ENCODE measurements around the gene ANKRD40. TPM values are rescaled to one million over a fixed set of nuclear protein-coding genes. Genes with fewer than 3 reads are reported as not detected.

Gene ANKRD40
- total and polyA plus RNA-seq, 2 donors from 2014 or later = 15.8 to 37.6 TPM

GRCh38 chr17:50679008-50679544 is 28.6 kb downstream of the ANKRD40 start:
- Histone ChIP-seq H3K9ac (ENCODE audit: low read length in 3 of 3) (no peak overlapping the region), H3K4me3 (ENCODE audit: low read length in 3 of 3) (no peak overlapping the region), H3K27ac (ENCODE audit: low read depth in 2 of 2, low read length in 2 of 2) (no peak overlapping the region), H3K9me3 (ENCODE audit: control insufficient read depth in 2 of 3, insufficient read depth in 1 of 3, low read length in 3 of 3) (no peaks in the 10 kb centered on the region), H3K36me3 (ENCODE audit: control insufficient read depth in 2 of 3, insufficient read depth in 3 of 3, low read length in 3 of 3) (no peaks in the 10 kb centered on the region), H3K27me3 (ENCODE audit: control insufficient read depth, insufficient read depth, low read length) (no peaks in the 10 kb centered on the region), H3K4me1 (ENCODE audit: control insufficient read depth in 2 of 3, insufficient read depth in 2 of 3, low read depth in 1 of 3, low read length in 3 of 3) (peaks cover 0 to 5% (median 0%) of the 10 kb centered on the region in 3 donors)
- FAIRE-seq = no peak
- DNase-seq = peak in 1 of 5 donors; percentile 43
- TF ChIP-seq CTCF (IDR thresholded peaks at IDR 0.05; ENCODE audit: borderline replicate concordance, extremely low read depth, insufficient read depth) = no peak
- intact Hi-C loops (cut with DNase I) = loop anchor here (10.0 kb wide), 1 partner anchor 124 kb away; no protein-coding TSS in a partner anchor

GRCh38 chr17:50677851-50678375 is 29.8 kb downstream of the ANKRD40 start:
- Histone ChIP-seq H3K9ac (ENCODE audit: low read length in 3 of 3) (no peak overlapping the region), H3K27ac (ENCODE audit: low read depth in 2 of 2, low read length in 2 of 2) (no peak overlapping the region), H3K27me3 (ENCODE audit: control insufficient read depth, insufficient read depth, low read length) (no peaks in the 10 kb centered on the region), H3K36me3 (ENCODE audit: control insufficient read depth in 2 of 3, insufficient read depth in 3 of 3, low read length in 3 of 3) (no peaks in the 10 kb centered on the region), H3K4me3 (ENCODE audit: low read length in 3 of 3) (no peak overlapping the region), H3K4me1 (ENCODE audit: control insufficient read depth in 2 of 3, insufficient read depth in 2 of 3, low read depth in 1 of 3, low read length in 3 of 3) (peaks cover 0 to 5% (median 0%) of the 10 kb centered on the region in 3 donors), H3K9me3 (ENCODE audit: control insufficient read depth in 2 of 3, insufficient read depth in 1 of 3, low read length in 3 of 3) (no peaks in the 10 kb centered on the region)
- intact Hi-C loops (cut with DNase I) = loop anchor here (10.0 kb wide), 1 partner anchor 123 kb away; no protein-coding TSS in a partner anchor
- DNase-seq = peak in 1 of 5 donors; percentile 38
- no peak for FAIRE-seq
- TF ChIP-seq CTCF (IDR thresholded peaks at IDR 0.05; ENCODE audit: borderline replicate concordance, extremely low read depth, insufficient read depth) = no peak

- no peak for FAIRE-seq
- H3K9me3 ChIP-seq (ENCODE audit: control insufficient read depth in 2 of 3, insufficient read depth in 1 of 3, low read length in 3 of 3) = no peaks in the 10 kb centered on the region
- no peak overlapping the region for H3K27ac ChIP-seq (ENCODE audit: low read depth in 2 of 2, low read length in 2 of 2)
- H3K36me3 ChIP-seq (ENCODE audit: control insufficient read depth in 2 of 3, insufficient read depth in 3 of 3, low read length in 3 of 3) = no peaks in the 10 kb centered on the region
- DNase-seq = peak in 1 of 5 donors; percentile 61
- no peak overlapping the region for H3K4me3 ChIP-seq (ENCODE audit: low read length in 3 of 3)
- H3K4me1 ChIP-seq (ENCODE audit: control insufficient read depth in 2 of 3, insufficient read depth in 2 of 3, low read depth in 1 of 3, low read length in 3 of 3) = peaks cover 0 to 3% (median 0%) of the 10 kb centered on the region in 3 donors
- TF ChIP-seq CTCF (IDR thresholded peaks at IDR 0.05; ENCODE audit: borderline replicate concordance, extremely low read depth, insufficient read depth) = no peak
- no peak overlapping the region for H3K9ac ChIP-seq (ENCODE audit: low read length in 3 of 3)
- intact Hi-C loops (cut with DNase I) = loop anchor here (10.0 kb wide), 1 partner anchor 122 kb away; no protein-coding TSS in a partner anchor
- no peaks in the 10 kb centered on the region for H3K27me3 ChIP-seq (ENCODE audit: control insufficient read depth, insufficient read depth, low read length)
These were observed 31.4 kb downstream of the ANKRD40 start for GRCh38 chr17:50676065-50676975.

All from kidney (tissue), 14 donors.